GM21515 (cell line): ENCODE results near the gene SH3D21.

Experiments
- ATAC-seq: cut with Tn5 transposase; IDR thresholded peaks from one replicate; pipeline ENCODE4 v1.9.1; 2021; ENCODE audit not compliant: unreplicated experiment

The SH3D21 gene

GRCh38 chr1:36328713-36329112 is 22.5 kb downstream of the SH3D21 start:
- ATAC-seq = no peak

- ATAC-seq = no peak
Observed at GRCh38 chr1:36329817-36330216, 23.6 kb downstream of the SH3D21 start.

- no peak for ATAC-seq
Observed at GRCh38 chr1:36330940-36331339, 24.8 kb downstream of the SH3D21 start.

GRCh38 chr1:36337830-36338229 is 31.7 kb downstream of the SH3D21 start:
- no peak for ATAC-seq

GRCh38 chr1:36339215-36339614 is 33.0 kb downstream of the SH3D21 start:
- no peak for ATAC-seq

GRCh38 chr1:36339615-36340014 is 33.4 kb downstream of the SH3D21 start:
- ATAC-seq = no peak

- ATAC-seq = no peak
Observed at GRCh38 chr1:36341626-36342320, 35.6 kb downstream of the SH3D21 start.

- no peak for ATAC-seq
Observed at GRCh38 chr1:36342426-36343185, 36.4 kb downstream of the SH3D21 start.

GRCh38 chr1:36343651-36344394 is 37.7 kb downstream of the SH3D21 start:
- ATAC-seq = no peak

- ATAC-seq = no peak
Observed at GRCh38 chr1:36344395-36344680, 38.2 kb downstream of the SH3D21 start.

GRCh38 chr1:36345353-36345752 is 39.2 kb downstream of the SH3D21 start:
- no peak for ATAC-seq

GRCh38 chr1:36346741-36347370 is 40.7 kb downstream of the SH3D21 start:
- no peak for ATAC-seq

GRCh38 chr1:36349241-36349671 is 43.1 kb downstream of the SH3D21 start:
- peak; percentile 80 for ATAC-seq

GRCh38 chr1:36349839-36350238 is 43.7 kb downstream of the SH3D21 start:
- ATAC-seq = no peak

- ATAC-seq = no peak
Observed at GRCh38 chr1:36350659-36351226, 44.6 kb downstream of the SH3D21 start.

- no peak for ATAC-seq
Observed at GRCh38 chr1:36351227-36351977, 45.2 kb downstream of the SH3D21 start.

- no peak for ATAC-seq
Observed at GRCh38 chr1:36352125-36352909, 46.1 kb downstream of the SH3D21 start.

- ATAC-seq = no peak
Observed at GRCh38 chr1:36352910-36353878, 47.0 kb downstream of the SH3D21 start.

GRCh38 chr1:36354486-36354885 is 48.3 kb downstream of the SH3D21 start:
- ATAC-seq = no peak
